GM23338 (cell line): ENCODE measurements around the gene CCDC57. TPM values are rescaled to one million over a fixed set of nuclear protein-coding genes. Genes with fewer than 3 reads are reported as not detected.

Experiments used
- ATAC-seq: fragments of 200-7000 bp; cut with Tn5 transposase; 3 replicates; pipeline ENCODE4 v1.9.1; 2020
- DNase-seq: peaks from one replicate; pipeline ENCODE4 v3.0.0-alpha.2; 2015; ENCODE audit warnings: low spot score
- H2AFZ ChIP-seq: fragments of 200-600 bp; sonication (generic); 2 replicates; pipeline ENCODE4 v1.8.0; 2016; ENCODE audit warnings: antibody characterized with exemption, mild to moderate bottlenecking, moderate library complexity
- H3F3A ChIP-seq: fragments of 200-600 bp; sonication (generic); replicated peaks from 2 replicates; pipeline ENCODE4 v1.8.0; 2017; ENCODE audit warnings: antibody characterized with exemption, mixed run types, low read depth
- H3K27ac ChIP-seq: fragments of 200-600 bp; sonication (generic); 2 replicates; pipeline ENCODE4 v1.6.1; 2016; ENCODE audit warnings: low read depth
- H3K27me3 ChIP-seq: fragments of 200-600 bp; sonication (generic); 2 replicates; pipeline ENCODE4 v1.8.0; 2016; ENCODE audit warnings: mild to moderate bottlenecking, mixed run types, moderate library complexity; ENCODE audit not compliant: insufficient read depth
- H3K36me3 ChIP-seq: fragments of 200-600 bp; sonication (generic); 2 replicates; pipeline ENCODE4 v1.8.0; 2016; ENCODE audit warnings: mild to moderate bottlenecking; ENCODE audit not compliant: insufficient read depth
- H3K4me1 ChIP-seq: fragments of 200-600 bp; sonication (generic); 2 replicates; pipeline ENCODE4 v1.8.0; 2016; ENCODE audit warnings: mild to moderate bottlenecking, moderate library complexity; ENCODE audit not compliant: insufficient read depth
- H3K4me2 ChIP-seq: fragments of 200-600 bp; sonication (generic); 2 replicates; pipeline ENCODE4 v1.7.1; 2017; ENCODE audit warnings: mixed run types
- H3K4me3 ChIP-seq: fragments of 200-600 bp; sonication (generic); 2 replicates; pipeline ENCODE4 v1.6.1; 2016; ENCODE audit warnings: mixed run types
- H3K79me2 ChIP-seq: fragments of 200-600 bp; sonication (generic); replicated peaks from 2 replicates; pipeline ENCODE4 v1.8.0; 2017; ENCODE audit warnings: mild to moderate bottlenecking; ENCODE audit not compliant: insufficient read depth
- H3K9me2 ChIP-seq: fragments of 200-600 bp; sonication (generic); 2 replicates; pipeline ENCODE4 v1.8.0; 2017; ENCODE audit not compliant: insufficient read depth
- H4K20me1 ChIP-seq: fragments of 200-600 bp; sonication (generic); replicated peaks from 2 replicates; pipeline ENCODE4 v1.8.0; 2017; ENCODE audit warnings: mild to moderate bottlenecking; ENCODE audit not compliant: insufficient read depth
- H3K27ac Mint-ChIP-seq: 2 replicates; pipeline ENCODE4 v1.8.0; 2020; ENCODE audit warnings: inconsistent platforms, mild to moderate bottlenecking, moderate library complexity, mixed read lengths
- H3K27me3 Mint-ChIP-seq: 3 replicates; pipeline ENCODE4 v1.8.0; 2022; ENCODE audit warnings: low read depth, mild to moderate bottlenecking, moderate library complexity, mixed read lengths, inconsistent platforms; ENCODE audit not compliant: insufficient read depth, poor library complexity
- H3K36me3 Mint-ChIP-seq: 3 replicates; pipeline ENCODE4 v1.8.0; 2021; ENCODE audit warnings: low read depth, mild to moderate bottlenecking, inconsistent platforms, moderate library complexity, mixed read lengths
- H3K4me1 Mint-ChIP-seq: 3 replicates; pipeline ENCODE4 v1.8.0; 2020; ENCODE audit warnings: mild to moderate bottlenecking, inconsistent platforms, mixed read lengths
- H3K4me3 Mint-ChIP-seq: 3 replicates; pipeline ENCODE4 v1.8.0; 2021; ENCODE audit warnings: moderate library complexity, mild to moderate bottlenecking, inconsistent platforms, mixed read lengths
- H3K9me3 Mint-ChIP-seq: 3 replicates; pipeline ENCODE4 v1.8.0; 2020; ENCODE audit warnings: moderate library complexity, mild to moderate bottlenecking, inconsistent platforms, mixed read lengths
- EZH2phosphoT487 ChIP-seq: fragments of 200-600 bp; sonication (generic); IDR thresholded peaks from one replicate; pipeline ENCODE4 v1.8.1; 2018; ENCODE audit warnings: antibody characterized with exemption; ENCODE audit not compliant: unreplicated experiment
- JUNB ChIP-seq: IDR thresholded peaks from one replicate; pipeline ENCODE4 v1.6.1; 2016; ENCODE audit warnings: antibody characterized with exemption; ENCODE audit not compliant: unreplicated experiment
- POLR2AphosphoS5 ChIP-seq: IDR thresholded peaks from 2 replicates; pipeline ENCODE4 v1.6.1; 2016; ENCODE audit warnings: antibody characterized with exemption, low read depth
- STAT1 ChIP-seq: IDR thresholded peaks from one replicate; pipeline ENCODE4 v1.6.1; 2016; ENCODE audit warnings: antibody characterized with exemption; ENCODE audit not compliant: unreplicated experiment
- ZNF114 ChIP-seq: fragments of 250-450 bp; sonication (Bioruptor Pico); IDR thresholded peaks from 2 replicates; pipeline ENCODE4 v1.5.0; 2020; ENCODE audit warnings: mild to moderate bottlenecking, moderate library complexity
- ZNF331 ChIP-seq: fragments of 250-450 bp; sonication (Bioruptor Pico); IDR thresholded peaks from 2 replicates; pipeline ENCODE4 v1.5.0; 2020; ENCODE audit warnings: low read depth, mild to moderate bottlenecking, moderate library complexity
- polyA plus RNA-seq: library from polyadenylated mRNA; unstranded; fragments of >200 nt; fragmentation: Nextera tagmentation; extraction: Ambion mirVana; gene quantifications from 2 replicates; pipeline ENCODE4 v1.2.1, GENCODE V29; 2016
- total RNA-seq: library from RNA; depleted of rRNA; stranded (reverse); fragments of >200 nt; shearing (Covaris generic); gene quantifications from 2 replicates; pipeline ENCODE4 v1.2.3, GENCODE V29; 2014
- TF ChIP-seq, protein P1 (sequence below), 2 experiments: fragments of 200-600 bp in 1 of 2; sonication (generic) in 1 of 2; conservative IDR thresholded peaks; 2 replicates each; pipeline versions ENCODE4 v1.5.1 to v1.6.1; 2016 to 2017; ENCODE audit warnings: antibody characterized with exemption in 2 of 2, low read depth in 2 of 2, mild to moderate bottlenecking in 2 of 2, moderate library complexity in 1 of 2
- TF ChIP-seq, protein P2 (sequence below): fragments of 250-450 bp; sonication (Bioruptor Pico); IDR thresholded peaks from 2 replicates; pipeline ENCODE4 v1.5.0; 2020; ENCODE audit warnings: mild to moderate bottlenecking, moderate library complexity
- TF ChIP-seq, protein P3 (sequence below): IDR thresholded peaks from one replicate; pipeline ENCODE4 v1.6.1; 2018; ENCODE audit warnings: antibody characterized with exemption; ENCODE audit not compliant: unreplicated experiment

CCDC57 gene
- total and polyA plus RNA-seq, 2 experiments from 2014 or later, result 7.0 to 16.3 TPM

DNA sequence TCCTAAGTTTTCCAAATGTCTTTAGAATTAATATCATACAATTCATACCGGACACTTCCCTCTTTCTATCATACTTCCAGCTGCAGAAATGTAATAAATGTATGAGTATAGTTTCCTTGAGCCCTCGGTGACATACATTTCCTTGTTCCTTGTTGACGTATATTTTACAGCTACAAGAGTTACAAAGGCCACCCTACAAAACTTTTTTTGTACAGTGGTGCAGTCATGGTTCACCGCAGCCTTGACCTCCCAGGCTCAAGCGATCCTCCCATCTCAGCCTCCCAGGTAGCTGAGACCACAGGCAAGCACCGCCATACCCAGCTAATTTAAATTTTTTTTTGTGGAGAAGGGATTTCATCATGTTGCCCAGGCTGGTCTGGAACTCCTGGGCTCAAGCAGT, 139.8 kb downstream of the CCDC57 start:
- Histone ChIP-seq H3K4me2 (no peak overlapping the region), H3K9me2 (no peaks in the 10 kb centered on the region), H3F3A (peaks cover 11% of the 10 kb centered on the region), H3K4me1 (no peaks in the 10 kb centered on the region), H3K4me3 (no peak overlapping the region), H3K36me3 (no peaks in the 10 kb centered on the region), H2AFZ (no peak overlapping the region), H3K79me2 (no peaks in the 10 kb centered on the region), H4K20me1 (peaks cover 3% of the 10 kb centered on the region; the same call in 1 of the 2 replicates), H3K27me3 (no peaks in the 10 kb centered on the region; the same call in 1 of the 2 replicates), H3K27ac (no peak overlapping the region)
- H3K27ac Mint-ChIP-seq, result no peak overlapping the region
- no peak for DNase-seq
- no peak for ATAC-seq
- H3K4me3 Mint-ChIP-seq, result no peak overlapping the region
- TF ChIP-seq EZH2phosphoT487 (no peak), STAT1 (no peak), ZNF114 (CRISPR knock-in tag) (no peak), JUNB (no peak), ZNF331 (CRISPR knock-in tag) (no peak), POLR2AphosphoS5 (no peak)
- TF ChIP-seq, protein P1, sequence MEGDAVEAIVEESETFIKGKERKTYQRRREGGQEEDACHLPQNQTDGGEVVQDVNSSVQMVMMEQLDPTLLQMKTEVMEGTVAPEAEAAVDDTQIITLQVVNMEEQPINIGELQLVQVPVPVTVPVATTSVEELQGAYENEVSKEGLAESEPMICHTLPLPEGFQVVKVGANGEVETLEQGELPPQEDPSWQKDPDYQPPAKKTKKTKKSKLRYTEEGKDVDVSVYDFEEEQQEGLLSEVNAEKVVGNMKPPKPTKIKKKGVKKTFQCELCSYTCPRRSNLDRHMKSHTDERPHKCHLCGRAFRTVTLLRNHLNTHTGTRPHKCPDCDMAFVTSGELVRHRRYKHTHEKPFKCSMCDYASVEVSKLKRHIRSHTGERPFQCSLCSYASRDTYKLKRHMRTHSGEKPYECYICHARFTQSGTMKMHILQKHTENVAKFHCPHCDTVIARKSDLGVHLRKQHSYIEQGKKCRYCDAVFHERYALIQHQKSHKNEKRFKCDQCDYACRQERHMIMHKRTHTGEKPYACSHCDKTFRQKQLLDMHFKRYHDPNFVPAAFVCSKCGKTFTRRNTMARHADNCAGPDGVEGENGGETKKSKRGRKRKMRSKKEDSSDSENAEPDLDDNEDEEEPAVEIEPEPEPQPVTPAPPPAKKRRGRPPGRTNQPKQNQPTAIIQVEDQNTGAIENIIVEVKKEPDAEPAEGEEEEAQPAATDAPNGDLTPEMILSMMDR (conservative IDR thresholded peaks at IDR 0.05; ENCODE audit: low read depth in 2 of 2), result no peak
- TF ChIP-seq, protein P2, sequence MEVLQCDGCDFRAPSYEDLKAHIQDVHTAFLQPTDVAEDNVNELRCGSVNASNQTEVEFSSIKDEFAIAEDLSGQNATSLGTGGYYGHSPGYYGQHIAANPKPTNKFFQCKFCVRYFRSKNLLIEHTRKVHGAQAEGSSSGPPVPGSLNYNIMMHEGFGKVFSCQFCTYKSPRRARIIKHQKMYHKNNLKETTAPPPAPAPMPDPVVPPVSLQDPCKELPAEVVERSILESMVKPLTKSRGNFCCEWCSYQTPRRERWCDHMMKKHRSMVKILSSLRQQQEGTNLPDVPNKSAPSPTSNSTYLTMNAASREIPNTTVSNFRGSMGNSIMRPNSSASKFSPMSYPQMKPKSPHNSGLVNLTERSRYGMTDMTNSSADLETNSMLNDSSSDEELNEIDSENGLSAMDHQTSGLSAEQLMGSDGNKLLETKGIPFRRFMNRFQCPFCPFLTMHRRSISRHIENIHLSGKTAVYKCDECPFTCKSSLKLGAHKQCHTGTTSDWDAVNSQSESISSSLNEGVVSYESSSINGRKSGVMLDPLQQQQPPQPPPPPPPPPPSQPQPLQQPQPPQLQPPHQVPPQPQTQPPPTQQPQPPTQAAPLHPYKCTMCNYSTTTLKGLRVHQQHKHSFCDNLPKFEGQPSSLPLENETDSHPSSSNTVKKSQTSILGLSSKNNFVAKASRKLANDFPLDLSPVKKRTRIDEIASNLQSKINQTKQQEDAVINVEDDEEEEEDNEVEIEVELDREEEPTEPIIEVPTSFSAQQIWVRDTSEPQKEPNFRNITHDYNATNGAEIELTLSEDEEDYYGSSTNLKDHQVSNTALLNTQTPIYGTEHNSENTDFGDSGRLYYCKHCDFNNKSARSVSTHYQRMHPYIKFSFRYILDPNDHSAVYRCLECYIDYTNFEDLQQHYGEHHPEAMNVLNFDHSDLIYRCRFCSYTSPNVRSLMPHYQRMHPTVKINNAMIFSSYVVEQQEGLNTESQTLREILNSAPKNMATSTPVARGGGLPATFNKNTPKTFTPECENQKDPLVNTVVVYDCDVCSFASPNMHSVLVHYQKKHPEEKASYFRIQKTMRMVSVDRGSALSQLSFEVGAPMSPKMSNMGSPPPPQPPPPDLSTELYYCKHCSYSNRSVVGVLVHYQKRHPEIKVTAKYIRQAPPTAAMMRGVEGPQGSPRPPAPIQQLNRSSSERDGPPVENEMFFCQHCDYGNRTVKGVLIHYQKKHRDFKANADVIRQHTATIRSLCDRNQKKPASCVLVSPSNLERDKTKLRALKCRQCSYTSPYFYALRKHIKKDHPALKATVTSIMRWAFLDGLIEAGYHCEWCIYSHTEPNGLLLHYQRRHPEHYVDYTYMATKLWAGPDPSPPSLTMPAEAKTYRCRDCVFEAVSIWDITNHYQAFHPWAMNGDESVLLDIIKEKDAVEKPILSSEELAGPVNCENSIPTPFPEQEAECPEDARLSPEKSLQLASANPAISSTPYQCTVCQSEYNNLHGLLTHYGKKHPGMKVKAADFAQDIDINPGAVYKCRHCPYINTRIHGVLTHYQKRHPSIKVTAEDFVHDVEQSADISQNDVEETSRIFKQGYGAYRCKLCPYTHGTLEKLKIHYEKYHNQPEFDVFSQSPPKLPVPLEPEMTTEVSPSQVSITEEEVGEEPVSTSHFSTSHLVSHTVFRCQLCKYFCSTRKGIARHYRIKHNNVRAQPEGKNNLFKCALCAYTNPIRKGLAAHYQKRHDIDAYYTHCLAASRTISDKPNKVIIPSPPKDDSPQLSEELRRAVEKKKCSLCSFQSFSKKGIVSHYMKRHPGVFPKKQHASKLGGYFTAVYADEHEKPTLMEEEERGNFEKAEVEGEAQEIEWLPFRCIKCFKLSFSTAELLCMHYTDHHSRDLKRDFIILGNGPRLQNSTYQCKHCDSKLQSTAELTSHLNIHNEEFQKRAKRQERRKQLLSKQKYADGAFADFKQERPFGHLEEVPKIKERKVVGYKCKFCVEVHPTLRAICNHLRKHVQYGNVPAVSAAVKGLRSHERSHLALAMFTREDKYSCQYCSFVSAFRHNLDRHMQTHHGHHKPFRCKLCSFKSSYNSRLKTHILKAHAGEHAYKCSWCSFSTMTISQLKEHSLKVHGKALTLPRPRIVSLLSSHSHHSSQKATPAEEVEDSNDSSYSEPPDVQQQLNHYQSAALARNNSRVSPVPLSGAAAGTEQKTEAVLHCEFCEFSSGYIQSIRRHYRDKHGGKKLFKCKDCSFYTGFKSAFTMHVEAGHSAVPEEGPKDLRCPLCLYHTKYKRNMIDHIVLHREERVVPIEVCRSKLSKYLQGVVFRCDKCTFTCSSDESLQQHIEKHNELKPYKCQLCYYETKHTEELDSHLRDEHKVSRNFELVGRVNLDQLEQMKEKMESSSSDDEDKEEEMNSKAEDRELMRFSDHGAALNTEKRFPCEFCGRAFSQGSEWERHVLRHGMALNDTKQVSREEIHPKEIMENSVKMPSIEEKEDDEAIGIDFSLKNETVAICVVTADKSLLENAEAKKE (CRISPR knock-in tag), result no peak
- TF ChIP-seq, protein P3, sequence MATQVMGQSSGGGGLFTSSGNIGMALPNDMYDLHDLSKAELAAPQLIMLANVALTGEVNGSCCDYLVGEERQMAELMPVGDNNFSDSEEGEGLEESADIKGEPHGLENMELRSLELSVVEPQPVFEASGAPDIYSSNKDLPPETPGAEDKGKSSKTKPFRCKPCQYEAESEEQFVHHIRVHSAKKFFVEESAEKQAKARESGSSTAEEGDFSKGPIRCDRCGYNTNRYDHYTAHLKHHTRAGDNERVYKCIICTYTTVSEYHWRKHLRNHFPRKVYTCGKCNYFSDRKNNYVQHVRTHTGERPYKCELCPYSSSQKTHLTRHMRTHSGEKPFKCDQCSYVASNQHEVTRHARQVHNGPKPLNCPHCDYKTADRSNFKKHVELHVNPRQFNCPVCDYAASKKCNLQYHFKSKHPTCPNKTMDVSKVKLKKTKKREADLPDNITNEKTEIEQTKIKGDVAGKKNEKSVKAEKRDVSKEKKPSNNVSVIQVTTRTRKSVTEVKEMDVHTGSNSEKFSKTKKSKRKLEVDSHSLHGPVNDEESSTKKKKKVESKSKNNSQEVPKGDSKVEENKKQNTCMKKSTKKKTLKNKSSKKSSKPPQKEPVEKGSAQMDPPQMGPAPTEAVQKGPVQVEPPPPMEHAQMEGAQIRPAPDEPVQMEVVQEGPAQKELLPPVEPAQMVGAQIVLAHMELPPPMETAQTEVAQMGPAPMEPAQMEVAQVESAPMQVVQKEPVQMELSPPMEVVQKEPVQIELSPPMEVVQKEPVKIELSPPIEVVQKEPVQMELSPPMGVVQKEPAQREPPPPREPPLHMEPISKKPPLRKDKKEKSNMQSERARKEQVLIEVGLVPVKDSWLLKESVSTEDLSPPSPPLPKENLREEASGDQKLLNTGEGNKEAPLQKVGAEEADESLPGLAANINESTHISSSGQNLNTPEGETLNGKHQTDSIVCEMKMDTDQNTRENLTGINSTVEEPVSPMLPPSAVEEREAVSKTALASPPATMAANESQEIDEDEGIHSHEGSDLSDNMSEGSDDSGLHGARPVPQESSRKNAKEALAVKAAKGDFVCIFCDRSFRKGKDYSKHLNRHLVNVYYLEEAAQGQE, result no peak
- H3K36me3 Mint-ChIP-seq, result peaks cover 2% of the 10 kb centered on the region; the same call in 1 of the 3 replicates
- H3K4me1 Mint-ChIP-seq, result no peaks in the 10 kb centered on the region
- no peaks in the 10 kb centered on the region; the same call in 1 of the 3 replicates for H3K9me3 Mint-ChIP-seq
- peaks cover 18% of the 10 kb centered on the region for H3K27me3 Mint-ChIP-seq
